OCI-LY3 (cell line): ENCODE measurements around the gene IDNK.
A peak's percentile ranks its signal among the peaks of the same experiment; 100 is the strongest.

ENCODE experiments used
- H2AFZ ChIP-seq: fragments of 200-600, 300-600 bp; shearing (Covaris generic); 2 replicates; pipeline ENCODE4 v1.6.0; 2014; ENCODE audit warnings: antibody characterized with exemption, low read depth, low read length
- H3K27ac ChIP-seq: fragments of 200-600, 300-600 bp; sonication (generic); 2 replicates; pipeline ENCODE4 v1.5.1; 2014; ENCODE audit warnings: mild to moderate bottlenecking, low read length, moderate library complexity, mixed read lengths
- H3K27me3 ChIP-seq: fragments of 200-600, 300-600 bp; sonication (generic); 2 replicates; pipeline ENCODE4 v1.6.1; 2014; ENCODE audit warnings: low read depth, low read length, mixed read lengths
- H3K36me3 ChIP-seq: fragments of 200-600, 300-600 bp; sonication (generic); replicated peaks from 2 replicates; pipeline ENCODE3; 2014; ENCODE audit warnings: low read depth, low read length, mixed read lengths
- H3K4me1 ChIP-seq: fragments of 300-600, 200-600 bp; sonication (generic); 2 replicates; pipeline ENCODE4 v1.6.1; 2014; ENCODE audit warnings: low read length, mixed read lengths
- H3K4me2 ChIP-seq: fragments of 200-600, 300-600 bp; sonication (generic); 2 replicates; pipeline ENCODE4 v1.6.1; 2014; ENCODE audit warnings: low read length, mixed read lengths
- H3K4me3 ChIP-seq: fragments of 300-600, 200-600 bp; sonication (generic); 2 replicates; pipeline ENCODE4 v1.5.1; 2014; ENCODE audit warnings: antibody characterized with exemption, mild to moderate bottlenecking, low read length, moderate library complexity
- H3K79me2 ChIP-seq: fragments of 300-600, 200-600 bp; shearing (Covaris generic); 2 replicates; pipeline ENCODE4 v1.6.1; 2014; ENCODE audit warnings: mild to moderate bottlenecking, low read length, mixed read lengths
- H3K9ac ChIP-seq: fragments of 300-600, 200-600 bp; shearing (Covaris generic); 2 replicates; pipeline ENCODE4 v1.6.0; 2014; ENCODE audit warnings: mild to moderate bottlenecking, low read length, moderate library complexity
- H3K9me3 ChIP-seq: fragments of 200-600, 300-600 bp; shearing (Covaris generic); 2 replicates; pipeline ENCODE4 v1.6.1; 2014; ENCODE audit warnings: low read length, mixed read lengths; ENCODE audit not compliant: insufficient read depth
- H4K20me1 ChIP-seq: fragments of 200-600, 300-600 bp; sonication (generic); 2 replicates; pipeline ENCODE4 v1.6.1; 2016; ENCODE audit warnings: low read length, mixed read lengths; ENCODE audit not compliant: insufficient read depth
- EZH2phosphoT487 ChIP-seq: fragments of 200-600 bp; shearing (Covaris generic); IDR thresholded peaks from 2 replicates; pipeline ENCODE4 v1.6.1; 2018; ENCODE audit warnings: antibody characterized with exemption, mixed run types, low read depth
- TF ChIP-seq, protein P1 (sequence below): fragments of 200-600, 300-600 bp; sonication (generic); IDR thresholded peaks from 2 replicates; pipeline ENCODE4 v1.5.1; 2014; ENCODE audit warnings: antibody characterized with exemption, low read length, low read depth

IDNK gene

DNA sequence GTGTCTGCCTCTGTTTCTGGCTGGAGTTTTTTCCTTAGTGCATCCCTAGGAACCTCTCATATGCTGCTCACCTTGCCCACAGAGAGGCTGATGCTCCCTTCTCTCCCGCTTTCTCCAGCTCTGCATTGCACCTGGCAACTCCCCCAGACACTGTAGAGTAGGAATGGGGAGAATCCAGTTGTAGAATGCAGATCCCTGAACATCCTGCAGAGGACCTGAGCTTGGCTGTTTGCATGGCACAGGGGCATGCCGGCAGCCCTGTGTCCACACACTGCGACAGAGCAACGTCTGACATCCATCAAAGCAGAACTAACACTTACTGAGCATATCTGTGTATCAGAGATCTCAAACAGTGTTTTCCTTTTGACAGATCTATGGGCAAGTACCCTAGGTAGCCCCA lies 19.9 kb downstream of the IDNK start:
- TF ChIP-seq, protein P1, sequence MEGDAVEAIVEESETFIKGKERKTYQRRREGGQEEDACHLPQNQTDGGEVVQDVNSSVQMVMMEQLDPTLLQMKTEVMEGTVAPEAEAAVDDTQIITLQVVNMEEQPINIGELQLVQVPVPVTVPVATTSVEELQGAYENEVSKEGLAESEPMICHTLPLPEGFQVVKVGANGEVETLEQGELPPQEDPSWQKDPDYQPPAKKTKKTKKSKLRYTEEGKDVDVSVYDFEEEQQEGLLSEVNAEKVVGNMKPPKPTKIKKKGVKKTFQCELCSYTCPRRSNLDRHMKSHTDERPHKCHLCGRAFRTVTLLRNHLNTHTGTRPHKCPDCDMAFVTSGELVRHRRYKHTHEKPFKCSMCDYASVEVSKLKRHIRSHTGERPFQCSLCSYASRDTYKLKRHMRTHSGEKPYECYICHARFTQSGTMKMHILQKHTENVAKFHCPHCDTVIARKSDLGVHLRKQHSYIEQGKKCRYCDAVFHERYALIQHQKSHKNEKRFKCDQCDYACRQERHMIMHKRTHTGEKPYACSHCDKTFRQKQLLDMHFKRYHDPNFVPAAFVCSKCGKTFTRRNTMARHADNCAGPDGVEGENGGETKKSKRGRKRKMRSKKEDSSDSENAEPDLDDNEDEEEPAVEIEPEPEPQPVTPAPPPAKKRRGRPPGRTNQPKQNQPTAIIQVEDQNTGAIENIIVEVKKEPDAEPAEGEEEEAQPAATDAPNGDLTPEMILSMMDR: no peak
- TF ChIP-seq EZH2phosphoT487: no peak
- Histone ChIP-seq H3K27me3 (no peaks in the 10 kb centered on the region), H3K9me3 (no peaks in the 10 kb centered on the region), H3K79me2 (no peaks in the 10 kb centered on the region), H2AFZ (no peak overlapping the region), H3K27ac (no peak overlapping the region), H3K4me1 (peaks cover 19% of the 10 kb centered on the region), H3K4me3 (no peak overlapping the region), H3K36me3 (peaks cover 9% of the 10 kb centered on the region), H3K9ac (no peak overlapping the region), H3K4me2 (no peak overlapping the region), H4K20me1 (peaks cover 9% of the 10 kb centered on the region)

DNA sequence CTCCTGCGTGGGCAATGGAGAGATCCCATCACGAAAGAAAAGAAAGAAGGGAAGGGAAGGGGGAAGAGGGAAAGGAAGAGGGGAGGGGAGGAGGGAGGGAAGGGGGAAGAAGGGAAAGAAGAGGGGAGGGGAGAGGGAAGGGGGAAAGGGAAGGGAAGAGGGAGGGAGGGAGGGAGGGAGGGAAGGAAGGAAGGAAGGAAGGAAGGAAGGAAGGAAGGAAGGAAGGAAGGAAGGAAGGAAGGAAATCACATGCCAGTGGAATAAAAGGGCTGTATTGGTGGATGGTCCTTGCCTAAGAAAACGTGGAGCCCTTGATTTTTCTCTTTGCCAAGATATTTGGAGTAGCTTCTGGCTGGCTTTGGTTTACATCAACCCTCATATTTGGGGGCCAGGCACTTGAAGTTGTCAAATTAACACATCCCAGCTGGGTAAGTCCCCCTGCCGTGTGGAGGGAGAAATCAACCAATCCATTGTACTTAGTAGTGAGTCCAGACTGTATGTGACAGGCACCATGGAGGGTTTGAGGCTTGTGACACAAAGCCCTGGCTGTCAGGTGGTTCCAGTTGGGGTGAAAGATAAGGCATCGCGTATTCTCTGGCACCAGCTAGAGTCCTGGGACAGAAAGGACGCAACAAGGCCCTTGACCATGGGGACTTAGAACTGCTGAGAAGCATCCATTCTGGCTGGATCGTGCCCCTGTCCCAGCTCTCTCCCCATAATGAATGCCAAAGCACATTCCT lies 23.7 kb downstream of the IDNK start:
- no peak overlapping the region for H3K27ac ChIP-seq

DNA sequence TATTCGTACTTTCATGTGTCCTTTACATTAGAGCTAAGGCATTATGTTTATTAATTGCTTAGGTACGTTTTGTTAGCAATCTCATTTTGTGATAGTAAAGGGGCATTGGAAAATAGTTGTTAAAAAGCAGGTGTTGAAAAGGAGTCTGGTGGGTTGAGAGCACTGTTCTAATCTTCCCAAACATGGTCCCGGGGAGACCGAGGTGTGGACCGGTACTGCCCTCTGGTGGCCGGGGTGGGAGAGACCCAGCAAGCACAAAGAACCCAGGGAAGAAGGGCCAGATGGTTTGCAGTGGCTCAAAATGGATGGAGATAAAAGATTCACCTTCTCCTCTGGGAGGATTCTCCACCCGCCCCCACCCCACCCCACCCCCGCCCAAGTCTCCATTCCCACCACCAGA lies 26.1 kb downstream of the IDNK start:
- Histone ChIP-seq H3K27me3 (no peaks in the 10 kb centered on the region), H3K4me1 (peaks cover 42% of the 10 kb centered on the region), H3K79me2 (no peaks in the 10 kb centered on the region), H3K27ac (no peak overlapping the region), H2AFZ (no peak overlapping the region), H3K9me3 (no peaks in the 10 kb centered on the region), H3K36me3 (peaks cover 41% of the 10 kb centered on the region), H3K4me2 (peak overlapping the region; percentile 32; the same call in 1 of the 2 replicates), H4K20me1 (peaks cover 10% of the 10 kb centered on the region), H3K4me3 (no peak overlapping the region), H3K9ac (no peak overlapping the region)
- TF ChIP-seq, protein P1: peak; percentile 75
- no peak for TF ChIP-seq EZH2phosphoT487

More for the DNA sequence above, 23.7 kb downstream of the IDNK start:
- H4K20me1 ChIP-seq: peaks cover 10% of the 10 kb centered on the region
- no peak overlapping the region for H3K4me3 ChIP-seq
- no peak overlapping the region for H3K9ac ChIP-seq
- H3K4me2 ChIP-seq: peak overlapping the region; percentile 53
- TF ChIP-seq, protein P1: no peak
- no peak for TF ChIP-seq EZH2phosphoT487
- H2AFZ ChIP-seq: no peak overlapping the region
- H3K36me3 ChIP-seq: peaks cover 26% of the 10 kb centered on the region
- no peaks in the 10 kb centered on the region for H3K9me3 ChIP-seq
- peaks cover 42% of the 10 kb centered on the region for H3K4me1 ChIP-seq
- no peaks in the 10 kb centered on the region for H3K79me2 ChIP-seq
- H3K27me3 ChIP-seq: no peaks in the 10 kb centered on the region

DNA sequence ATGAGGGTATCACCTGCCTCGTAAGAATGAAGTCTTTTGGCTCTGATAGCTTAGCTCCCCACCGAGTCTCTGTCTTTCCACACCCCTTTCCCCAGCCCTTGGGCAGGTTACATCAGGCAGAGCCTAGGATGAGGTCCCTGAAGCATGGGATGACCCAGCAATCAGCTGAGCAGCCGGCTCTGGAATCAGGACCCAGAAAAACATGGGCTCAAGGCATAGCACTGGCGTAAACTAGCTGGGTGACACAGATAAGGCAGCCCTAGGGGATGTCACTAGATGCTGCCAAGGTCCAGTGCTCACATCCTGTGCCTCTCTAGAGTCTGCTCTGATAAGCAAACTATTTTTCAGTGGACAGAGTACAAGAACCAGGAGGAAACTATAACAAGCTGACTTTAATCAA lies 26.6 kb downstream of the IDNK start:
- Histone ChIP-seq H3K4me1 (peaks cover 42% of the 10 kb centered on the region), H2AFZ (no peak overlapping the region), H3K27ac (no peak overlapping the region), H3K9me3 (no peaks in the 10 kb centered on the region), H3K4me3 (no peak overlapping the region), H3K79me2 (no peaks in the 10 kb centered on the region), H3K36me3 (peaks cover 41% of the 10 kb centered on the region), H3K4me2 (no peak overlapping the region), H4K20me1 (peaks cover 10% of the 10 kb centered on the region), H3K9ac (no peak overlapping the region), H3K27me3 (no peaks in the 10 kb centered on the region)
- TF ChIP-seq, protein P1: no peak
- TF ChIP-seq EZH2phosphoT487: no peak
